K562 (cell line): ENCODE data around the gene ZNF768. TPM values are rescaled to one million over a fixed set of nuclear protein-coding genes. Genes with fewer than 3 reads are reported as not detected.
A peak's percentile ranks its signal among the peaks of the same experiment; 100 is the strongest.

Experiments used
- CREB1 ChIP-seq, 2 experiments: sonication (generic) in 1 of 2; formaldehyde crosslinking in 1 of 2; IDR thresholded peaks; 2 replicates each; pipeline versions ENCODE4 v1.6.1 to v1.8.0; 2012 to 2022; ENCODE audit warnings: inconsistent platforms in 1 of 2, mild to moderate bottlenecking in 1 of 2, missing genetic modification reagents in 1 of 2, moderate library complexity in 1 of 2
- GABPA ChIP-seq: fragments of 200-800 bp; sonication (Bioruptor generic); conservative IDR thresholded peaks from 2 replicates; pipeline ENCODE4 v1.6.1; 2016; ENCODE audit warnings: low read depth, missing genetic modification characterization, missing compliant biosample characterization
- POLR3A ChIP-seq: IDR thresholded peaks from 2 replicates; pipeline ENCODE4 v1.6.1; 2011; ENCODE audit warnings: borderline replicate concordance, mild to moderate bottlenecking, moderate library complexity; ENCODE audit not compliant: insufficient read length, insufficient read depth; ENCODE audit errors: extremely low read depth
- SMAD3 ChIP-seq: fragments of 450-650 bp; formaldehyde crosslinking; conservative IDR thresholded peaks from 2 replicates; pipeline ENCODE4 v1.4.0; 2020; ENCODE audit warnings: mild to moderate bottlenecking
- STAT5B ChIP-seq: fragments of 250-450 bp; sonication (Bioruptor Pico); IDR thresholded peaks from 2 replicates; pipeline ENCODE4 v1.8.0; 2021; ENCODE audit warnings: mild to moderate bottlenecking, inconsistent platforms
- TCF7L2 ChIP-seq: fragments of 150-350 bp; IDR thresholded peaks from 2 replicates; pipeline ENCODE4 v1.6.1; 2016; ENCODE audit warnings: low read depth, mild to moderate bottlenecking, low read length, moderate library complexity
- TGIF2 ChIP-seq: sonication (generic); formaldehyde crosslinking; IDR thresholded peaks from 2 replicates; pipeline ENCODE4 v1.8.1; 2022; ENCODE audit warnings: mild to moderate bottlenecking, missing genetic modification reagents, moderate library complexity
- ZNF282 ChIP-seq: sonication (generic); formaldehyde crosslinking; IDR thresholded peaks from 2 replicates; pipeline ENCODE4 v1.8.1; 2023; ENCODE audit warnings: missing genetic modification reagents
- polyA plus RNA-seq, 8 experiments: library from polyadenylated mRNA; depleted of rRNA in 4 of 8; stranded (reverse) in 5 of 8; unstranded in 3 of 8; fragments of >200 nt; fragmentation: Nextera tagmentation in 2 of 8; fragmentation: Illumina TruSeq in 1 of 8; extraction: Ambion mirVana in 2 of 8; extraction: Trizol in 1 of 8; gene quantifications; 2 replicates each; pipeline versions ENCODE4 v1.2.1 to v1.2.3, GENCODE V29; 2011 to 2014; ENCODE audit warnings: inconsistent platforms in 1 of 8, missing spikeins in 1 of 8
- total RNA-seq, 7 experiments: library from RNA; depleted of rRNA in 6 of 7; stranded (reverse); fragments of >200 nt in 6 of 7; fragmentation: Illumina TruSeq in 2 of 7; extraction: Trizol in 2 of 7; gene quantifications; 2 replicates each; pipeline versions ENCODE4 v1.2.1 to v1.2.3, GENCODE V29; 2011 to 2021; ENCODE audit warnings: low replicate concordance in 1 of 7
- TF ChIP-seq, protein P1 (sequence below): fragments of 450-650 bp; IDR thresholded peaks from 2 replicates; pipeline ENCODE4 v1.6.1; 2016; ENCODE audit warnings: mild to moderate bottlenecking, moderate library complexity
- TF ChIP-seq, protein P2 (sequence below): sonication (generic); formaldehyde crosslinking; IDR thresholded peaks from 2 replicates; pipeline ENCODE4 v1.9.0; 2022; ENCODE audit warnings: mild to moderate bottlenecking, missing genetic modification reagents
- TF ChIP-seq, protein P3 (sequence below): IDR thresholded peaks from 2 replicates; pipeline ENCODE4 v1.6.1; 2016; ENCODE audit warnings: missing genetic modification characterization, missing compliant biosample characterization
- TF ChIP-seq, protein P4 (sequence below), 2 experiments: fragments of 250-450 bp in 1 of 2; fragments of 450-650 bp in 1 of 2; sonication (Bioruptor Pico) in 1 of 2; IDR thresholded peaks; 2 replicates each; pipeline versions ENCODE4 v1.6.1 to v1.8.0; 2016 to 2021; ENCODE audit warnings: mild to moderate bottlenecking in 2 of 2, moderate library complexity in 2 of 2, missing compliant biosample characterization in 1 of 2, missing genetic modification characterization in 1 of 2

The ZNF768 gene
- total and polyA plus RNA-seq, 9 of the 15 experiments (the other 6 are each of a cell fraction or from before 2014, with no cell fraction given), result 0.13 to 50.7 (median 26.9) TPM

DNA sequence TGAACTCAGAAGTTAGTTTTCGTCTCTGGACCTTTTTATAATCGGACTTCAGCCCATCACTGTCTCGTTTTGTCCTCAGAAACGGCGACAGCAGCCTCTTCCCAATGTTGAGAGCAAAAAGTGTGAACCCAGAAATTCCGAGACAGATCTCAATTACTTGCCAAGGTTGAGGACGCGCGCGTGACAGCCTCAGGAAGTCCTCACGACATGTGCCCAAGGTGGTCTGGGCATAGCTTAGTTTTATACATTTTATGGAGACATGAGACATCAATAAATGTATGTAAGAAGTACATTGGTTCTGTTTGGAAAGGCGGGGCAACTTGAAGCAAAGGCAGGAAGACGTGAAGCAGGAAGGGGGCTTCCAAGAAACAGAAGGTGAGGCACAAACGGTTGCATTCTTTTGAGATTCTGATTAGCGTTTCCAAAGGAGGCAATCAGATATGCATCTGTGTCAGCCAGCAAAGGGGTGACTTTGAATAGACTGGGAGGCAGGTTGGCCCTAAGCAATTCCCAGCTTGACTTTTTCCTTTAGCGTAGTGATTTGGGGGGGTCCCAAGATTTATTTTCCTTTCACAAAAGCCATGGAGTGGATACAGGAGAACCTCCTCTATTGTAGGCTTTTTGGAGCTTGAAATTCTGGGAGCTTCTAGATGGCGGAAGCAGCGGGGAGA, 8.9 kb upstream of the ZNF768 start (continued):
- TF ChIP-seq, protein P1, sequence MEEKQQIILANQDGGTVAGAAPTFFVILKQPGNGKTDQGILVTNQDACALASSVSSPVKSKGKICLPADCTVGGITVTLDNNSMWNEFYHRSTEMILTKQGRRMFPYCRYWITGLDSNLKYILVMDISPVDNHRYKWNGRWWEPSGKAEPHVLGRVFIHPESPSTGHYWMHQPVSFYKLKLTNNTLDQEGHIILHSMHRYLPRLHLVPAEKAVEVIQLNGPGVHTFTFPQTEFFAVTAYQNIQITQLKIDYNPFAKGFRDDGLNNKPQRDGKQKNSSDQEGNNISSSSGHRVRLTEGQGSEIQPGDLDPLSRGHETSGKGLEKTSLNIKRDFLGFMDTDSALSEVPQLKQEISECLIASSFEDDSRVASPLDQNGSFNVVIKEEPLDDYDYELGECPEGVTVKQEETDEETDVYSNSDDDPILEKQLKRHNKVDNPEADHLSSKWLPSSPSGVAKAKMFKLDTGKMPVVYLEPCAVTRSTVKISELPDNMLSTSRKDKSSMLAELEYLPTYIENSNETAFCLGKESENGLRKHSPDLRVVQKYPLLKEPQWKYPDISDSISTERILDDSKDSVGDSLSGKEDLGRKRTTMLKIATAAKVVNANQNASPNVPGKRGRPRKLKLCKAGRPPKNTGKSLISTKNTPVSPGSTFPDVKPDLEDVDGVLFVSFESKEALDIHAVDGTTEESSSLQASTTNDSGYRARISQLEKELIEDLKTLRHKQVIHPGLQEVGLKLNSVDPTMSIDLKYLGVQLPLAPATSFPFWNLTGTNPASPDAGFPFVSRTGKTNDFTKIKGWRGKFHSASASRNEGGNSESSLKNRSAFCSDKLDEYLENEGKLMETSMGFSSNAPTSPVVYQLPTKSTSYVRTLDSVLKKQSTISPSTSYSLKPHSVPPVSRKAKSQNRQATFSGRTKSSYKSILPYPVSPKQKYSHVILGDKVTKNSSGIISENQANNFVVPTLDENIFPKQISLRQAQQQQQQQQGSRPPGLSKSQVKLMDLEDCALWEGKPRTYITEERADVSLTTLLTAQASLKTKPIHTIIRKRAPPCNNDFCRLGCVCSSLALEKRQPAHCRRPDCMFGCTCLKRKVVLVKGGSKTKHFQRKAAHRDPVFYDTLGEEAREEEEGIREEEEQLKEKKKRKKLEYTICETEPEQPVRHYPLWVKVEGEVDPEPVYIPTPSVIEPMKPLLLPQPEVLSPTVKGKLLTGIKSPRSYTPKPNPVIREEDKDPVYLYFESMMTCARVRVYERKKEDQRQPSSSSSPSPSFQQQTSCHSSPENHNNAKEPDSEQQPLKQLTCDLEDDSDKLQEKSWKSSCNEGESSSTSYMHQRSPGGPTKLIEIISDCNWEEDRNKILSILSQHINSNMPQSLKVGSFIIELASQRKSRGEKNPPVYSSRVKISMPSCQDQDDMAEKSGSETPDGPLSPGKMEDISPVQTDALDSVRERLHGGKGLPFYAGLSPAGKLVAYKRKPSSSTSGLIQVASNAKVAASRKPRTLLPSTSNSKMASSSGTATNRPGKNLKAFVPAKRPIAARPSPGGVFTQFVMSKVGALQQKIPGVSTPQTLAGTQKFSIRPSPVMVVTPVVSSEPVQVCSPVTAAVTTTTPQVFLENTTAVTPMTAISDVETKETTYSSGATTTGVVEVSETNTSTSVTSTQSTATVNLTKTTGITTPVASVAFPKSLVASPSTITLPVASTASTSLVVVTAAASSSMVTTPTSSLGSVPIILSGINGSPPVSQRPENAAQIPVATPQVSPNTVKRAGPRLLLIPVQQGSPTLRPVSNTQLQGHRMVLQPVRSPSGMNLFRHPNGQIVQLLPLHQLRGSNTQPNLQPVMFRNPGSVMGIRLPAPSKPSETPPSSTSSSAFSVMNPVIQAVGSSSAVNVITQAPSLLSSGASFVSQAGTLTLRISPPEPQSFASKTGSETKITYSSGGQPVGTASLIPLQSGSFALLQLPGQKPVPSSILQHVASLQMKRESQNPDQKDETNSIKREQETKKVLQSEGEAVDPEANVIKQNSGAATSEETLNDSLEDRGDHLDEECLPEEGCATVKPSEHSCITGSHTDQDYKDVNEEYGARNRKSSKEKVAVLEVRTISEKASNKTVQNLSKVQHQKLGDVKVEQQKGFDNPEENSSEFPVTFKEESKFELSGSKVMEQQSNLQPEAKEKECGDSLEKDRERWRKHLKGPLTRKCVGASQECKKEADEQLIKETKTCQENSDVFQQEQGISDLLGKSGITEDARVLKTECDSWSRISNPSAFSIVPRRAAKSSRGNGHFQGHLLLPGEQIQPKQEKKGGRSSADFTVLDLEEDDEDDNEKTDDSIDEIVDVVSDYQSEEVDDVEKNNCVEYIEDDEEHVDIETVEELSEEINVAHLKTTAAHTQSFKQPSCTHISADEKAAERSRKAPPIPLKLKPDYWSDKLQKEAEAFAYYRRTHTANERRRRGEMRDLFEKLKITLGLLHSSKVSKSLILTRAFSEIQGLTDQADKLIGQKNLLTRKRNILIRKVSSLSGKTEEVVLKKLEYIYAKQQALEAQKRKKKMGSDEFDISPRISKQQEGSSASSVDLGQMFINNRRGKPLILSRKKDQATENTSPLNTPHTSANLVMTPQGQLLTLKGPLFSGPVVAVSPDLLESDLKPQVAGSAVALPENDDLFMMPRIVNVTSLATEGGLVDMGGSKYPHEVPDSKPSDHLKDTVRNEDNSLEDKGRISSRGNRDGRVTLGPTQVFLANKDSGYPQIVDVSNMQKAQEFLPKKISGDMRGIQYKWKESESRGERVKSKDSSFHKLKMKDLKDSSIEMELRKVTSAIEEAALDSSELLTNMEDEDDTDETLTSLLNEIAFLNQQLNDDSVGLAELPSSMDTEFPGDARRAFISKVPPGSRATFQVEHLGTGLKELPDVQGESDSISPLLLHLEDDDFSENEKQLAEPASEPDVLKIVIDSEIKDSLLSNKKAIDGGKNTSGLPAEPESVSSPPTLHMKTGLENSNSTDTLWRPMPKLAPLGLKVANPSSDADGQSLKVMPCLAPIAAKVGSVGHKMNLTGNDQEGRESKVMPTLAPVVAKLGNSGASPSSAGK, result peak; percentile 80
- TF ChIP-seq SMAD3 (CRISPR knock-in tag) (no peak), TGIF2 (CRISPR knock-in tag) (no peak), CREB1 (IDR thresholded peaks at IDR 0.05) (no peak), CREB1 (CRISPR knock-in tag; IDR thresholded peaks at IDR 0.05) (no peak), ZNF282 (CRISPR knock-in tag) (no peak), TCF7L2 (no peak), POLR3A (no peak), STAT5B (CRISPR knock-in tag) (no peak), GABPA (tag) (peak; percentile 68)
- TF ChIP-seq, protein P2, sequence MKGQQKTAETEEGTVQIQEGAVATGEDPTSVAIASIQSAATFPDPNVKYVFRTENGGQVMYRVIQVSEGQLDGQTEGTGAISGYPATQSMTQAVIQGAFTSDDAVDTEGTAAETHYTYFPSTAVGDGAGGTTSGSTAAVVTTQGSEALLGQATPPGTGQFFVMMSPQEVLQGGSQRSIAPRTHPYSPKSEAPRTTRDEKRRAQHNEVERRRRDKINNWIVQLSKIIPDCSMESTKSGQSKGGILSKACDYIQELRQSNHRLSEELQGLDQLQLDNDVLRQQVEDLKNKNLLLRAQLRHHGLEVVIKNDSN (CRISPR knock-in tag), result no peak
- TF ChIP-seq, protein P3, sequence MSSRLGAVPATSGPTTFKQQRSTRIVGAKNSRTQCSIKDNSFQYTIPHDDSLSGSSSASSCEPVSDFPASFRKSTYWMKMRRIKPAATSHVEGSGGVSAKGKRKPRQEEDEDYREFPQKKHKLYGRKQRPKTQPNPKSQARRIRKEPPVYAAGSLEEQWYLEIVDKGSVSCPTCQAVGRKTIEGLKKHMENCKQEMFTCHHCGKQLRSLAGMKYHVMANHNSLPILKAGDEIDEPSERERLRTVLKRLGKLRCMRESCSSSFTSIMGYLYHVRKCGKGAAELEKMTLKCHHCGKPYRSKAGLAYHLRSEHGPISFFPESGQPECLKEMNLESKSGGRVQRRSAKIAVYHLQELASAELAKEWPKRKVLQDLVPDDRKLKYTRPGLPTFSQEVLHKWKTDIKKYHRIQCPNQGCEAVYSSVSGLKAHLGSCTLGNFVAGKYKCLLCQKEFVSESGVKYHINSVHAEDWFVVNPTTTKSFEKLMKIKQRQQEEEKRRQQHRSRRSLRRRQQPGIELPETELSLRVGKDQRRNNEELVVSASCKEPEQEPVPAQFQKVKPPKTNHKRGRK (tag), result no peak
- TF ChIP-seq, protein P4, sequence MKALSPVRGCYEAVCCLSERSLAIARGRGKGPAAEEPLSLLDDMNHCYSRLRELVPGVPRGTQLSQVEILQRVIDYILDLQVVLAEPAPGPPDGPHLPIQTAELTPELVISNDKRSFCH (CRISPR knock-in tag; IDR thresholded peaks at IDR 0.05), result no peak
- TF ChIP-seq, protein P4 (tag; IDR thresholded peaks at IDR 0.05), result no peak
